PFSK-1 (cell line): Measurements from ENCODE around the gene LRFN5.

Source experiments
- FOXP2 ChIP-seq: optimal IDR thresholded peaks from 2 replicates; pipeline ENCODE3; 2011; ENCODE audit warnings: borderline replicate concordance, control low read depth, inconsistent platforms; ENCODE audit not compliant: insufficient read depth; ENCODE audit errors: extremely low read length, extremely low read depth
- POLR2AphosphoS5 ChIP-seq: IDR thresholded peaks from 2 replicates; pipeline ENCODE4 v1.6.1; 2012; ENCODE audit warnings: low read depth, mild to moderate bottlenecking, control low read depth, low read length, moderate library complexity
- REST ChIP-seq, 2 experiments: IDR thresholded peaks; 2 replicates each; pipeline versions ENCODE4 v1.6.1 to v1.8.0; 2011 to 2012; ENCODE audit warnings: low read depth in 2 of 2, low read length in 2 of 2, control low read depth in 1 of 2, inconsistent platforms in 1 of 2, mild to moderate bottlenecking in 1 of 2, moderate library complexity in 1 of 2; ENCODE audit not compliant: insufficient read depth in 1 of 2
- SIN3A ChIP-seq: IDR thresholded peaks from 2 replicates; pipeline ENCODE4 v1.6.1; 2012; ENCODE audit warnings: mild to moderate bottlenecking, low read length, moderate library complexity, borderline replicate concordance; ENCODE audit not compliant: insufficient read depth
- TAF1 ChIP-seq: IDR thresholded peaks from 2 replicates; pipeline ENCODE4 v1.6.1; 2012; ENCODE audit warnings: low read length, control low read depth, borderline replicate concordance; ENCODE audit not compliant: insufficient read depth

The LRFN5 gene

GRCh38 chr14:41623736-41624135 lies 17.1 kb downstream of the LRFN5 start:
- TF ChIP-seq POLR2AphosphoS5 (no peak), REST (IDR thresholded peaks at IDR 0.05; ENCODE audit: insufficient read depth in 1 of 2, low read depth in 2 of 2, low read length in 2 of 2) (no peak), TAF1 (no peak), FOXP2 (no peak), SIN3A (no peak)

- TF ChIP-seq SIN3A (no peak), REST (IDR thresholded peaks at IDR 0.05; ENCODE audit: insufficient read depth in 1 of 2, low read depth in 2 of 2, low read length in 2 of 2) (no peak), FOXP2 (no peak), POLR2AphosphoS5 (no peak), TAF1 (no peak)
Observed at GRCh38 chr14:41629876-41630275, 23.2 kb downstream of the LRFN5 start.

- TF ChIP-seq FOXP2 (no peak), SIN3A (no peak), POLR2AphosphoS5 (no peak), REST (IDR thresholded peaks at IDR 0.05; ENCODE audit: insufficient read depth in 1 of 2, low read depth in 2 of 2, low read length in 2 of 2) (no peak), TAF1 (no peak)
Observed at GRCh38 chr14:41634286-41634685, 27.6 kb downstream of the LRFN5 start.

GRCh38 chr14:41636492-41637392 lies 30.1 kb downstream of the LRFN5 start:
- TF ChIP-seq POLR2AphosphoS5 = no peak
- TF ChIP-seq FOXP2 = no peak
- no peak for TF ChIP-seq TAF1
- TF ChIP-seq SIN3A = no peak
- TF ChIP-seq REST (IDR thresholded peaks at IDR 0.05; ENCODE audit: insufficient read depth in 1 of 2, low read depth in 2 of 2, low read length in 2 of 2) = no peak
